ENCODE measurements around the gene GPR146. TPM values are rescaled to one million over a fixed set of nuclear protein-coding genes. Genes with fewer than 3 reads are reported as not detected.

The GPR146 gene
- total and polyA plus RNA-seq, 2 of the 8 experiments (the other 6 are each of a cell fraction or from before 2014, with no cell fraction given), result 1.8 to 2.7 TPM

DNA sequence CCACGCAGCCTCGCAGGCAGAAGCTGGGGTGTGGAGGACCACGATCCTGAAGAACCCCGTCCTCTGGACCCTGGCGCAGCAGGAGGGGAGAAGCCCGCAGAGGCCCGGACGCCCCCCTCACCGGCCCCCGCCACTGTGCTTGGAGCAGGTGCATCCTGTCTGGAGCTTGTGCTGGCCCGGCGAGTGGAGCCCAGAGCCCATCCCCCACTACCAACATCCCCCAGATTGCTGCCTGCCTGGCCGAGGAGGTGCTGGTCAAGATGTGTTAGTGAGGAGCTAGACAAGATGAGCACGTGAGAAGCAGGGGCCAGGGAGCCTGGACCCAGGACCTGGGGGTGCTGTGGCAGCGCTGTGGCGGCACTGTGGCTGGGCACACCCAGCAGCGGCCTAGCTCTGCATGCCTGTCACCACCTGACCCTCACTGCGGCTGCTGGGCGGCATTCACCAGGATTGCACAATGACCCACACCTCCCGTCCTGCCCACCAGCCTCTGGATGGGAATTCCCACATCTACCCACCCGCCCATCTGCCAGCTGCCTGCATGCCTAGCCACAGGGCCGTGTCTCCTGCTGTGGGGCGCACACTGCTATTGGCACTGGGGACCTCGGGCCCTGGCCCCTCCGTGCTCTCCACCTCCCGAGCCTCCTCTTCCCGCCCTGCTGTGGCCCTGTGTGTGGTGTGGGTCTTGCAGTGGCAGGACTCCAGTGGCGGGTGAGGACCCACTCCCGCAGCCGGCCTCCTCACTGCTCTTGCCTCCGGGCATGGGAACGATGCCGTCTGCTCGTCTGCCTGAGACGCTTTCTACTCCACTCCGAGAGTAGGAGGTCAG is 11.8 kb downstream of the GPR146 start:
- Histone ChIP-seq H3K14ac (ENCODE audit: insufficient read length) (no peak overlapping the region), H4K8ac (ENCODE audit: extremely low read depth, insufficient read depth, low read length) (no peak overlapping the region)
- POLR2A ChIA-PET (ENCODE audit: partially characterized antibody), result interaction anchor here (1.1 kb wide), 1 partner anchor 12 kb away, joined by 3 read pairs; the partner anchor contains the start of gene GPR146

More for the DNA sequence above, 11.8 kb downstream of the GPR146 start:
- no peak overlapping the region for H2AK5ac ChIP-seq (ENCODE audit: low read depth, low read length)
- H3K4me1 ChIP-seq (replicated peaks in 1 of 4; ENCODE audit: control insufficient read depth in 3 of 4, insufficient read depth in 4 of 4, low read length in 3 of 4), result peaks cover 3 to 35% (median 23%) of the 10 kb centered on the region in 4 experiments
- H3K36me3 ChIP-seq (ENCODE audit: control insufficient read depth in 2 of 4, insufficient read depth in 4 of 4, low read length in 3 of 4), result peaks cover 0 to 11% (median 0%) of the 10 kb centered on the region in 4 experiments; a peak in 1 of 8 replicates
- no peaks in the 10 kb centered on the region for H3K79me2 ChIP-seq (ENCODE audit: control insufficient read depth in 1 of 2, insufficient read depth in 2 of 2, low read length in 2 of 2)
- H3K23ac ChIP-seq (ENCODE audit: insufficient read length), result no peak overlapping the region
- H3K9ac ChIP-seq (replicated peaks in 1 of 4; ENCODE audit: extremely low read depth in 1 of 4, low read depth in 3 of 4, low read length in 3 of 4), result peak overlapping the region in 1 of 4 experiments; percentile 34; a peak in 2 of 7 replicates
- H3K27me3 ChIP-seq (replicated peaks in 1 of 4; ENCODE audit: control insufficient read depth in 3 of 4, extremely low read depth in 1 of 4, insufficient read depth in 3 of 4, low read length in 3 of 4), result no peaks in the 10 kb centered on the region
- H4K91ac ChIP-seq (replicated peaks; ENCODE audit: insufficient read length, low read length), result no peak overlapping the region
- H3K27ac ChIP-seq (ENCODE audit: low read depth, low read length), result no peak overlapping the region
- no peaks in the 10 kb centered on the region for H3K23me2 ChIP-seq (ENCODE audit: low read depth, low read length)
- 92% methylated on average over 36 of the region's 36 CpGs; no CpG with 5 or more reads in 1 of the 2 experiments for WGBS, 2 experiments (ENCODE audit: extremely low coverage in 1 of 2, insufficient coverage in 1 of 2, insufficient read length in 1 of 2, insufficient replicate concordance in 2 of 2, low coverage in 1 of 2, low lambda C conversion rate in 2 of 2, missing lambda C conversion rate in 1 of 2)
- DNase-seq (ENCODE audit: low read depth in 1 of 2, low spot score in 2 of 2), result no peak
- H3K4me3 ChIP-seq (ENCODE audit: extremely low read depth in 1 of 4, insufficient read depth in 2 of 4, low read depth in 3 of 4, low read length in 4 of 4), result no peak overlapping the region
- H4K20me1 ChIP-seq (replicated peaks in 1 of 2; ENCODE audit: control insufficient read depth in 1 of 2, insufficient read depth in 2 of 2, low read length in 2 of 2), result peaks cover 0 to 4% of the 10 kb centered on the region in 2 experiments
- H2BK5ac ChIP-seq (ENCODE audit: low read depth, low read length), result peak overlapping the region; percentile 35; the same call in 1 of the 2 replicates
- no peak overlapping the region for H3K18ac ChIP-seq (ENCODE audit: extremely low read depth, low read length)
- no peaks in the 10 kb centered on the region for H3K9me3 ChIP-seq (ENCODE audit: insufficient read depth in 2 of 2, low read depth in 1 of 2, low read length in 1 of 2)
- no peak overlapping the region for H2AFZ ChIP-seq (ENCODE audit: low read length)
- peaks cover 5% of the 10 kb centered on the region; the same call in 1 of the 2 replicates for H3K79me1 ChIP-seq (ENCODE audit: low read depth, low read length)
- no peak overlapping the region for H3K4me2 ChIP-seq (ENCODE audit: insufficient read depth in 1 of 2, low read depth in 2 of 2, low read length in 2 of 2)
- CTCF ChIA-PET (ENCODE audit: partially characterized antibody), result interaction anchor here (1.0 to 8.1 kb wide), 6 partner anchors 10 to 75 kb away, joined by 3 to 76 read pairs (median 8); partner anchors contain the start of gene GPR146
- no peak overlapping the region for H2BK15ac ChIP-seq (ENCODE audit: low read length)
- H2BK12ac ChIP-seq (ENCODE audit: low read depth, low read length), result no peak overlapping the region
- no peak overlapping the region for H3K56ac ChIP-seq (replicated peaks; ENCODE audit: insufficient read length, low read depth, low read length)
- no peak overlapping the region for H3K4ac ChIP-seq (replicated peaks; ENCODE audit: insufficient read length, low read depth, low read length)
- no peak overlapping the region for H4K5ac ChIP-seq (ENCODE audit: insufficient read length, low read depth, low read length)
- peak; percentile 14; the same call in 1 of the 2 replicates for TF ChIP-seq GABPA (IDR thresholded peaks at IDR 0.05; ENCODE audit: borderline replicate concordance, insufficient read depth, low read length)
- TF ChIP-seq HDAC6 (IDR thresholded peaks at IDR 0.05; ENCODE audit: low read depth, low read length), result no peak
- no peak overlapping the region for H2BK120ac ChIP-seq (replicated peaks; ENCODE audit: low read depth, low read length)
- FAIRE-seq, result no peak
- no peak overlapping the region for H2BK20ac ChIP-seq (ENCODE audit: low read length)

All from H1 (cell line).